Right renal cortex interstitium (tissue), 3 donors: ENCODE data around the gene TBC1D22B. TPM values are rescaled to one million over a fixed set of nuclear protein-coding genes. Genes with fewer than 3 reads are reported as not detected.

Source experiments
- DNase-seq, 3 donors: peaks; one replicate each; pipeline ENCODE4 v3.0.0-alpha.2; 2013; ENCODE audit warnings: low read depth in 3 of 3, low spot score in 2 of 3
- polyA plus RNA-seq, 3 donors: library from polyadenylated mRNA; unstranded; fragments of 120-200 nt; gene quantifications; one replicate each; pipeline ENCODE4 v1.2.1, GENCODE V29; 2013; ENCODE audit not compliant: insufficient read length in 3 of 3

Gene TBC1D22B
- polyA plus RNA-seq, 3 donors: 14.3 to 14.6 (median 14.4) TPM

DNA sequence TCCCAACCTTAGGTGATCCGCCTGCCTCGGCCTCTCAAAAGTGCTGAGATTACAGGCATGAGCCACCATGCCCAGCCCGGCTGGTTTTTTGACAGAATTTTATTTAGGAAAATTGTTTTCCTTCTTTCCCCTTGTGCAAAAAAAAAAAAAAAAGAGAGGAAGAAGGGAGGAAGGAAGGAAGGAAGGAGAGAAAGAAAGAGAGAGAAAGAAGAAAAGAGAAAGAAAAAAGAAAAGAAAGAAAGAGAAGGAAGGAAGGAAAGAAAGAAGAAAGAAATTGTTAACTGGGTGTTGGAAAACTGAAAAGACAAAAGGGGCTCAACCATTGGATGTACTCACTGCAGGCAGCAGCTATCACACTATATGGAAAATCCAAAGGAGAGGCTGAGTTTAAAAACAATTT lies 94.8 kb downstream of the TBC1D22B start:
- DNase-seq: no peak

DNA sequence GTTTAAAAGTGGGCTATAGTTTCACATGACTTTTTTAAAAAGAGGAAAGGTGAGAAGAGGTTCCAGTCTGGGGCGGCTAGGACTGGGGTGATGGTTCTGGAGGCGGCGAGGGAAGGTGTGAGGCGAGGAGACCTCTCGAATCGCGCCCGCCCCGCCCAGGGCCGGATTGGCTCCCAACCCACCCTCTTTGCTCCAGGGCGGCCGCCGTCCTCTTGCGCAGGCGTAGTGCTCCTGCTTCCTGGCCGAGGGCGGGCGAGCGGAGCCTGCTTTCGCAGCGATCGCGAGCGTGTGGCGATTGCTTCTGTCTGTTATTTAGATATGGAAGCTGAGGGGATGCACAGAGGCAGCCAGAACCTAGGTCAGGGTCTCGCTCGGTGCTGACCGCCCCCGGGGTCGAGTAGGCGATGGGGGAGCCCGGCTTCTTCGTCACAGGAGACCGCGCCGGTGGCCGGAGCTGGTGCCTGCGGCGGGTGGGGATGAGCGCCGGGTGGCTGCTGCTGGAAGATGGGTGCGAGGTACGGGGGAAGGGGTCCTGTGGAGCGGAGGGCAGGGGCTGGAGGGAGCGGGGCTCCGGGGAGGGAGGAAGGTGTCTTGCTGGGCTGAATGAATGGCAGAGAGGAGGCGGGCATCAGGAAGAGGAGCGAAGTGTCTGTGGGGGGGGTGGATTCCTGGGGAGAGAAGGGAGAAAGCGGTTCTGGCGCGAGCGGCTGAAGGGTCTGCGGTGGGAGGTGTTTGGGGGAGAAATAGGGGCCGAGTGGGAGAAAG lies 96.4 kb downstream of the TBC1D22B start, which contains the start of gene RNF8:
TSS of gene RNF8 (plus strand) at position 223 of the 765 bp plus-strand sequence. CDS start at position 405, 182 bp downstream.
- peak; percentile 72 to 78 (median 73) for DNase-seq

DNA sequence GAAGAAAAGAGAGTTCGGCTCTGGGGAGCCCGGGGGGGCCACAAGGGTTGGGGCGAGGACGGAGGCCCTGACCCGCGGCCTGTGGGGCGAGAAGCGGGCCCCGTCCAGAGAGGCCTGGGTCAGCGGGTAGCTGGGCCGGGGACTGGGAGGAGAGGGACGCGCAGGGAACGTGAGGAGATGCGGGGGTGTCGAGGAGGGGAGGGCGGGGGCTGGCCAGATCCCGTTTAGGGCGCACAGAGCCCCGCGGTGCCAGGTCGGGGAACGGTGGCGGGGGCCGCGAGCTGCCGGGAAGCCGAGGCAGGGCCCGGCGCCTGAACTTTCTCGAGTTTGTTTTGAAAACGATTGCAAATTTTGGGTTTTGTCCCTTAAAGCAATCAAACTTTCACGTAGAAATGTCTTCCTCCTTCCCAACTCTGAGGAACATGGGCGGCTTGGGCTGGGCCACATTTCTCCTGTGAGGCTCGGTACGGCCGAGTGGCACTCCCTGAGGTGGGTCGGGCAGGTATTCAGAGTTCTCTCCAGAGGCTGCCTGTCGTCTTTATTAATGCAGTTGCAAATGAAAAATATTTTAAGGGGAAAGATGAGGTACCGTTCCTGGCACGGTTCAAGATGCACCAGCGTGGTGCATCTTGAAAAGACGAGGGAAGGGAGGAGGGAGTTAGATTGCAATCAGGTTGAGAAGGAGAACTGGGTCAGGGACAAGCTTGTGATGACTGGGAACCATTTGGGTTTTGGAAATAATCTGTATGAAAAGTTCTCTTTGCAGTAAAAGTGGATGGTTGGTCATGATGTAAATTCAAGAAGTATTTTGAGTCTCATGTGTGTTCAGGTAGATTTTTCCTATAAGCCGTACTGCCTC lies 97.2 kb downstream of the TBC1D22B start:
- no peak for DNase-seq

DNA sequence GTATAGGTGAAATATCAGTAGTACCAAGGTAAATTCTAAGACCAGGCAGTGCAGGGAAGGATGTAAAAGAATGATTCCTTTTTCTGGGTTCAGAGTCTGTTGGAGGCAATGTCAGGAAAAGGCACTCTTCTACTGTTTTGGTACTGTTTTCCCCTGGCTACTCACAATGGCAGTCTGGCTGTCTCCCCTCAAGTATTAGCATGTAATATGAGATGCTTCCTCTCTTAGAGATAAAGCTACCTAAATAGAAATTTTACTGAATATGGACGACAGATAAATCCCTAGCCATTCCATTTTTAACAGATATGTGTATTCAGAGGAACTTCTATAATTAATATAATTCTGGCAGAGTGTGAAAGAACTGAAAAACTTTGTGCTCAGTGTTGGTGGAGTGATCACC lies 99.7 kb downstream of the TBC1D22B start:
- DNase-seq: no peak

DNA sequence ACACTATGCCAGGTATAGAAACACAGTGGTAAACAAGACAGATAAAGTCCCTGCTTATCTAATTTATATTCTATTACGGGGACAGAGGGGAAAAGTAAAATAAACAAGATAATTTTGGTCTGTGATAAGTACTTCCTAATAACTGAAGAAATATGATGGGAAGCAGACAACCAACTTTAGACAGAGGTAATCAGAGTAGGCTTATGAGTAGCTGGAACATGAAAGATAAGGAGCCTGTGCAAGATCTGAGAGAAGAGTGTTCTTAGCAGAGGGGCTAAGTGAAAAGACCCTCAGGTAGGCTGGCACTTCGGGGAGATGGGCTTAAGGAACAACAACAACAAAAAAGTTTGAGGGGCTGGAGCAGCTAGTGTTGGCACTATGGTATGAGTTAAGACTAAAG lies 100.3 kb downstream of the TBC1D22B start:
- DNase-seq: no peak

DNA sequence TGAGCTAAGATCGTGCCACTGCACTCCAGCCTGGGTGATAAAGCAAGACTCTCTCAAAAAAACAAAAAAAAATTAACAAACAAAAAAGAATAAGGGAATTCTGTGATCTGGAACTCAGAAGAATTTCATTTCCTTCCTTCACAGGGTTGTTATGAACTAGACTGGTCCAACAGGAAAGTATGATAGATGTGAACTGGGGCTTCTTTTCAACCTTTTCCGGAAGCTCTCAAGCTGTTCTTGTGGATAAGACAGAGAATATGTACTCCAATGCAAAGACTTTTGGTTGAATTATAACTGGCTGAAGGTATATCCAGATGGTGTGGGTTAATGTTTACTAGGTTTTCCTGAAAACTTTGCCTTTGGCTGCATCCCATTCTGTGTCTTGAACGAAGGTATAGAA lies 101.5 kb downstream of the TBC1D22B start:
- no peak for DNase-seq

DNA sequence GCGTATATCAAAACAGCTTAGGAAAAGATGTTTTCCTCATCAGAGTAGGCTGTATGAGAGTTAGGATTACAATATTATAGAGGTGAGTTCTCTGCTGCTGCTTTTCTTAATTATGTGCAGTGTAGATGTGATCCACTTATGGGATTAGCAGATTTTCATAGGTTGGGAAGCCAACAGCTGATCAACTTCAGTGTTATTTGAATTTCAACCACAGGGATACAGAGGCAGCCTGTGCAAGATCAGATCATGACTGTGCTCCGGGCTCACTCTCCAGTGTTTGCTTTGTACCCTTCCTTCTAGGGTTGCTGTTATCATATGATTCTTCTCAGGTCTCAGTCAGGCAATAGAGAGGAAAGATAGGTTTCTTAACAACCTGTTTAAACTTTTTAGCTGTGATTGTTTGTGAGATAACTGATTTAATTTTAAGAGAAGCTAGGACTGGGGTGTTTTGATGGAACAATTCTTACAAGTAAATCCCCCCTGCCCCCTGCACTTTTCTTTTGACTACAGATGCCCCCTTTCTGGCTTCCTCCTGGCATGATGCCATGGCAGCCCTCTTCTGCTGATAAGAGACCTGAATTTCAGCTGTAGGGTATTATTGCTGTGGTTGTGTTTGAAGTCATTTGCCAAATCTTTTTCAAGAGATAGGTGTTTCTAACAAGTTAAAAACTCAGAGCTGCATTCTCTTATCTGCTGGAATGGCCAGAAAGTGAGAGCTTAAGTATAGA lies 104.7 kb downstream of the TBC1D22B start:
- no peak for DNase-seq

DNA sequence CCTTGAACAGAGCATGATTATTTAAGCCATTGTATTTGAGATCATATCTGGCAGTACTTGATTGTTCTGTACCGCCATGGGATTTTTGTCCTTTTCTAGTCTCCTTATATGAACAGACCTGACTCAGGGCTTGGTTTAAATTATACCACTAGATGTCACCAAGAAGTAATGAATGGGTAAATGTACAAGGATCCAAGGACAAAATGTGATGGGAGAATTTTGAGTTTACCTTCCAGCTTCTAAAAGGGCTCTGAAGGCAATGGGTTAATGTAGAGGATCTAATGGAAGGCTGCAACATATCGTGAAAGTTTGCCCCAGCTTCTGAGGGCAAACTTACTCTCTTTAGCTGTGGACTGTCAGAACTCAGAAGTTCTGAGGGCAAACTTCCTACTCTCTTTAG lies 108.2 kb downstream of the TBC1D22B start:
- DNase-seq: no peak

DNA sequence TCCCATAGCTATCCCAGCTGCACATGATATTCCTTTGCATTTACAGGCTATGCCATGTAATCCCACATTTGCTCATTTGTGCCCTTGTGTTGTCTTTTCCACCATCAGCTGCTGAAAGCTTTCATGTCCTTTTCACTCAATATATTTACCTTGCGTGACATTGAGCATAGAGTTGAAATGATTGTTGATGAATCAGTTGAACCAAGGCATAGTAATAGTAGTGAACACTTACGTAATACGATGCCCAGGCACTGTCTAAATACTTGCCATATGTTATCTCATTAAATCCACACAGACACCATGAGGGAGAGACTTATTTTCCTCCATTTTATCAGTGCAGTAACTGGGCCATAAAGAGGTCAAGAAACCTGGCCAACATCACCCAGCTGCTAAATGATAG lies 109.3 kb downstream of the TBC1D22B start:
- DNase-seq: no peak

DNA sequence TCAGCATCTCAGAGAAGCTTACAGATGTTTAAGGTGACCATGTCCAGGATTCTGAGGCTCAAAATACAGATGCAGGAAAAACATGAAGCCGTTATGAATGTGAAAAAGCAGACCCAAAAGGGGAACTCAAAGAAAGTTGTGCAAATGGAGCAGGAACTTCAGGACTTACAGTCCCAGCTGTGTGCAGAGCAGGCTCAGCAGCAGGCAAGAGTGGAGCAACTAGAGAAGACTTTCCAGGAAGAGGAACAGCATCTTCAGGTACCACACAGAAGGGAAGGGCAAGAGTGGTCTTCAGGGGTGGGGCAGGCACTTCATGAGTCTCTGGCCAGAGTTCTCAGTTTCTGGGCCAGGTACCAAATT lies 111.4 kb downstream of the TBC1D22B start:
- DNase-seq: no peak

DNA sequence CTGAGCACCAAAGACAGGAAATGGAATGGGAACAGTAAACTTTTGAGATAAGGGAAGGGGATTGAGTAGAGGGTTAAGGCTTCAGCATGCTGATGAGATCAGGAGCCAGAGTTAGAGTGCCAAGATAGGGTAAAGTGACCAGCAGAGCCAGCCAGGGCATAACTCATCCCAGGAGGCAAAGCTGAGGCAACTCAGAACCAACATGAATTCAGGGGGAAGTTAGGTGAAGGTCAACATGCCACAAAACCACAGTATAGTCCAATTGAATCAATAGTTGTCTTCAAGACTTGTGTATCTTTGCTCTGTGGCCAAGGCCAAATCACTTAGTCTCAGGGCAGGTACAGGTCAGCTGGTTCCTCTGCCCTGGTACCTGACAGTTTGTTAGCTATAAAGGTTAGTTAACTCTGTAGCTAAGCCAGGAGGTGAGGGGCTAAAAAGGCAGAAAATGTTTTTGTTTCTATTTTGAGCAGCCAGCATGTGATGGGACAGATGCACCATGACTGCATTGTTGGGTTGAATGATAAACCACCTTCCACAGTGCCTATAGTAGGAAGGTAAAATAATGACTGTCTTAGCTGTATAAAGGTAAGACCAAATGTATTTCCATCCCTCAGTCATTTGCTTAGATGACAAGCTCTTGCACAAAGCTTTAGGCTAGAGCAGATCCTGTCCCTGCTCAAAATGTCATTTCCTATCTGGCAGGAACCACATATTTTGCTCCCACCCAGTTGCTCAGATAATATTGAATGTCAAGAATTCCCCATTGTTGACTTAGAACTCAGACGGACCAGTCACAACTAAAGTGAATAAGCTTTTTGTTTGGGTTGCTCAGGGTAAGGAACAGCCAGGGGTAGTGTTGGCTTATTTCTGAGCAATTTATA lies 112.0 kb downstream of the TBC1D22B start:
- no peak for DNase-seq

DNA sequence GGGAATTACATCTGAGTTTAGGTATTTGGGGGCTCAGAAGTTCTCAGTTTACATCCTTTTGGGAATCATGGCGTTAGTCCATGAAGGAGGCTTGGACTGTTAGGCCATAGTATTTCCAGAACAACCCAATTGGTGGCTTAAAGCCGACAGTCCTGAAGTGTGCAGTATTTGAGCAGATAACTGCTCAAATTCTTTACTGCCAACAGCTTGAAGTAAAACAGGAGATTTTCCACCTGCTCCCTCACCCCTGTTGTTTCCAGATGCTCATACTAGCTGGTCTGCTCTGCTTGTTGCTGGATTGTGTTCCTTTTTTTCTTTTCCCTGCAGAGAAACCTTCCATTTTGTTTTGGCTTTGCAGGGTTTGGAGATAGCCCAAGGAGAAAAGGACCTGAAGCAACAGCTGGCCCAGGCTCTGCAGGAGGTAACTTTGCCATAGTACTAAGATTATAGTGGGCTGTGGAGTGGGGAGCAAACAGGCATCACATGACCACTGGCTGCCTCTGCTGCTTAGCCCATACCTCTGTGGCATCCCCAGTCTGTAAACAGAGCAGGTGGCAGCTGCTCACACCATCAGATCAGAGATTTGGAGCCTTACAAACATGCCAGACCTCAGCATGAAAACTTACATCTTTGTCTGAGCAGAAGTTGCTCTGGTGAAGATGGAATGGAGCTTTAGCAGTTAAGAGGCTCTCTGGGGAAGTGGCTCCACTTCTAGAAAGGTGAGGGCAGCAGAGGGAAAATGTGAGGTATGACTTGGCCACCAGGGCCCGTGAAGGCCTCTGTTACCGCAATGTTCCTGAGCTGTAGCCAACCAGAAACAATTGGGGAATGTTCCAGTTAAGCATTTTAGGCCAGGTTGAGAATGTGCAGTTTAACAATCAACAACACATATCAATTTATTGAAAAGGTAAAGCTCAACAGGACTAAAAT lies 113.8 kb downstream of the TBC1D22B start:
- no peak for DNase-seq

DNA sequence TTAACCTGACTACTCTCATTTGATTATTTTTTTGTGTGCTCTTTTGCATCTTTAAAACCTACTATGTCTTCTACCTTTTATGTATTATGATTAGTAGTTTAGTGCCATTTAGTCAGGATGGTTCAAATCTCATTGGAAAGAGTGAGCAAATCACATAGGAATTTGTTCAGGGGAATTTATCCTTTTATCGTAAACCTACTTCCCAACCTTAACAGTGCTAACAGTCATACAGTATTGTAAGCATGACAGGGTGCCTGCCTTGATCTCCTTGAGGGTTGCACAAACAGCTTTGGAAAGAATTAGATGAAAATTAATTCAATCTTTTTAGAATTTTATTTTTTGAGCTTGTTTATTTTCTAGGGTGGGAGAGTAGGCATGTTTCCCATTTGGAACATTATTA lies 114.5 kb downstream of the TBC1D22B start:
- DNase-seq: no peak

DNA sequence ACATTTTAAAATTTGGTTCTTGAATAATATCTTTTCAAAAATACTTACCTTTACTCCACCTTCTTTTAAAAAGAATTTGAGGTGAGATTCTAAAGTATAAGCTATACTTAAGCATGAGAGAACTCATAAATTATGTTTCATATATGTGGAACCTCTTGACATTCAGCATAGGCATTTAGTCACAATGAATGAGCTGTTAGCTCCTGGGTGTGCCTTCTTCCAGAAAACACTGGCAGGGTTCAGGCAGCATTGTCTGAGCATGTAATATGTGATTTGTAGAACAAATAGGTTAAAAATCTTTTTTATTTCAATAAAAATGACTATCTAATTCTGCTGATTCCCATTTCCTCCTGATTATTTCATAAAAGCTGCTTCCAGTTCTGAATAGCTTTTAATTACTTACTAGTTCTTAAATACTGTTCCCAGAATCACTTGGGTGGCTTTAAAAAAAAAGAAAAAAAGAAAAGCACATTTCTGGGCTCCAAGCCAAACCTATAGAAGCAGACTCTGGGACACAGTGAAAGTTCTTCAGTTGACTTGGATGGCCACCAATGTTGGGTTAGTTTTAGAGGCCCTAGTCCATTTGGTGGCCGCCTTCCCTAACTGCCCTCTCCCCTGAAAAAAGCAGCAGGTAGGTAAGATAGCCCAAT lies 116.4 kb downstream of the TBC1D22B start:
- DNase-seq: no peak

DNA sequence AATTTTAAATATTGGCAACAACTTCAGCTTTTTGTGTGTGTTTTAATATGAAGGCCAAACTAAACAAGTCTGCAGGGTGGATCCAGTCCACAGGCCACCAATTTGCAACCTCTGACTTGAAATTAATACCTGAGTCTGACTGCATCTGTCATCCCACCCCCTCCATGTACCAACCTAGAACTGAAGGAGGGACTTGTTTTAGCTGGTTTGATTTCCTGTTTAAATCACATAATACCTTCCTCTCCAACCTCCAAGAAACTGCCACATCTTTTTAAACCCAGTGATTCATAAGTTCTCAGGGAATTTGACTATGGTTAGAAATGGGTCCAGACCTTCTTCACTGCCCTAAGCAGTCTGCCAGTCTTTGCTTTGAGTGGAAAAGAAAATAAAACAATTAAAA lies 117.8 kb downstream of the TBC1D22B start:
- no peak for DNase-seq

DNA sequence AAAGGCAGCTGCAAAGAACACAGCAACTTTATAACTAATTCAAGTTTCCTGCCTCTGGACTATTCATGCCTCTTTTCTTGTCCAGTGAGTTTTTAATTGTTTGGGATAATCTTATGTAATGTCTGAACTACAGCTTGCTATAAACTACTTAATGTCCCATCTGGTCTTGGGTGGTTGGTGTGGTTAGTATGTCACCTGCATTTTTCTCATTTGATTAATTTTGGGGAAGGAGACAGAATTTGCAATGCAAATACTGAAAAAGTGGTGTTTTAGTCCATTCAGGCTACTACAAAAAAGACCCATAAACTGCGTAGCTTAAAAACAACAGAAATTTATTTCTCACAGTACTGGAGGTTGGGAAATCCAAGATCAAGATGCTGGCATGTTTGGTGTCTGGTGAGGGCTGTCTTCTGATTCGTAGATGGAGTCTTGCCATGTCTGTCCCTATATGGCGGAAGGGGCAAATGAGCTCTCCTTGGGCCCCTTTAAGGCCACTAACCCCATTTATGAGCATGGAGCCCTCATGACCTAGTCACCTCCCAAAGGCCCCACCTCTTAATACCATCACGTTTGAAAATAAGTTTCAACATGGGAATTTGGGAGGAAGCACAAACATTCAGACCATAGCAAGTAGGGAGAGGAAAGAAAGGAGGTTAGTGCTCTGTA lies 118.6 kb downstream of the TBC1D22B start:
- no peak for DNase-seq

DNA sequence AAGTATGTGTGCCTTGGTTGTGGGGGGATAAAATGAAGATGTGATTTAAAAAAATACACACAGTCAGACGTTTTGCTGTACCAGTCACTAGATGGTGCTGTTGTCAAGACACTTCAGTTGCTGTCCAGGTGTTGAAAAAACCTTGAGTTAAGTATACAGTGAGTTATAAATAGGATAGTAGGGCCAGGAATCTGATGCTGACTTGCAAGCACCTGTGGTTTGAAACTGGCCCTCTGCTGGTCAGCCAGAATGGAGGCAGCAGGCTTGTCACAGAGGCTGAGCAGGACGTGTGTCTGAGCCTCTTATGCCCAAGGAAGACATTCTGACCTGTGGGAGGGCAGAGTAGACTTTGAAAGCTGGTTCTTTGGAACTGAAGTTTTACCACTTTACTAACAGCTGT lies 124.0 kb downstream of the TBC1D22B start:
- DNase-seq: peak in 2 of 3 donors; percentile 17 to 18
